ENCODE results near the gene ZNF483. TPM values are rescaled to one million over a fixed set of nuclear protein-coding genes. Genes with fewer than 3 reads are reported as not detected.
"Not testable (repeated sequence)": the region's sequence is repeated elsewhere in the genome, so short reads cannot be mapped to it uniquely, and the experiment has no call there.

ZNF483 gene
- total RNA-seq, 5 donors from 2014 or later (not counting 1 experiment from before 2014, with no cell fraction given), result 13.5 to 21.5 (median 16.5) TPM

DNA sequence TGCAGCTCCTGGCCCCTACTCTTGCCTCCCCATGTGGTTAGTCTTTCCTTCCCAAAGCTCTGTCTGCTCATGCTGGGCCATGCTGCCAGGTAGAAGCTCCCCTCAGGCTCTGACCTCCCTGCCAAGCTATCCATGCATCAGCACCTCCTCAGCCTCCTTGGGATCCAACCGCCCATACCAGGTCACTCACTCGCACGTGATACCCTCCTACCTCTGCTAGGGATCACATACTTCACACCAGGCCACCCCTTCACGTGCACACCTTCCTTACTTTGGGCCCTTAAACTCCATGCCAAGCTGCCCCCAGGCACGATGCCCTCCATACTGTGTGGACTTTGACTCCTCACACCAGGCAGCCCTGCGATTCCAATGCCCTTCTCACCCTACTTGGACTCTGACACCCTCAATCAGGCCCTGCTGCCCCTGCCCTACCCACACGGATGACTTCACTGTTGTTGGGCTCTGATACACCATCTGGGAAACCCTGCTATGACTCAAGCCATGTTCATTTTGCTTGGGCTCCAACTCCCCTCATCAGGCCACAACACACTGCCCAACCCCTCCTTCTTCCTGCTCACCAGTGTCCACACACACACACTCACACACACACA is 34.1 kb downstream of the ZNF483 start:
- POLR2A ChIA-PET, result no interaction called here
- no peak overlapping the region for H3K4me3 ChIP-seq (ENCODE audit: control insufficient read depth in 1 of 2, extremely low read depth in 1 of 2, low read length in 1 of 2)
- Mint-ChIP-seq H3K4me3 (no peak overlapping the region), H3K27ac (no peak overlapping the region), H3K27me3 (peaks cover 0 to 6% of the 10 kb centered on the region in 2 donors), H3K36me3 (peaks cover 55% of the 10 kb centered on the region), H3K4me1 (no peaks in the 10 kb centered on the region), H3K9me3 (peaks cover 24 to 45% (median 38%) of the 10 kb centered on the region in 3 donors)
- H3K27me3 ChIP-seq (replicated peaks in 1 of 2; ENCODE audit: control insufficient read depth in 2 of 2, extremely low read depth in 1 of 2, insufficient read depth in 2 of 2, low read length in 1 of 2), result no peaks in the 10 kb centered on the region
- no peaks in the 10 kb centered on the region for H3K9me3 ChIP-seq
- H3K27ac ChIP-seq (ENCODE audit: low read length), result no peak overlapping the region
- WGBS (ENCODE audit: insufficient coverage), result 74% methylated on average over 7 of the region's 7 CpGs
- DNase-seq, result no peak
- CTCF ChIA-PET, result no interaction called here
- H3K4me1 ChIP-seq (ENCODE audit: control insufficient read depth in 1 of 2, extremely low read depth in 1 of 2, insufficient read depth in 2 of 2, low read length in 2 of 2), result no peaks in the 10 kb centered on the region
- H3K36me3 ChIP-seq (ENCODE audit: control insufficient read depth in 2 of 2, extremely low read depth in 1 of 2, insufficient read depth in 1 of 2, low read length in 1 of 2), result no peaks in the 10 kb centered on the region
- no peak for ATAC-seq (replicated peaks in 1 of 4)

DNA sequence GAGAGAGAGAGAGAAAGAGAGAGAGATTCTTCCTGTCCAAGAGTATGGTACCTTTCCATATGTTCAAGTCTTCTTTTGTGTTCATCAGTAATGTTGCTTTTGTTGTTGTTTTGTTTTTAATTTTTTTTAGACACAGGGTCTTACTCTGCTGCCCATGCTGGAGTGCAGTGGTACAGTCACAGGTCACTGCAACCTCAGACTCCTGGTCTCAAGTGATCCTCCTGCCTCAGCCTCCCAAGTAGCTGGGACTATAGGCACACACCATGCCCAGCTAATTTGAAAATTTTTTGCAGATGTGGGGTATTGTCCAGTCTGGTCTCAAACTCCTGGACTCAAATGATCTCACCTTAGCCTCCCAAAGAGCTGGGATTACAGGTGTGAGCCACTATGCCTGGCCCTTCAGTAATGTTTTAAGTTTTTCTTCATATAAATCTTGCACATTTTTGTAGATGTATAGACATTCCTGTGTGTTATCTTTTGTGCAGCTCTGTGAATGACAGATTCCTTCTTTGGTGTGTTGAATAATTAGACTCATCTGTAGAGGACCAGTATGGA is 36.3 kb downstream of the ZNF483 start:
- H3K36me3 ChIP-seq (ENCODE audit: control insufficient read depth in 2 of 2, extremely low read depth in 1 of 2, insufficient read depth in 1 of 2, low read length in 1 of 2), result no peaks in the 10 kb centered on the region
- POLR2A ChIA-PET, result no interaction called here
- peaks cover 15 to 24% (median 22%) of the 10 kb centered on the region in 3 donors for H3K9me3 Mint-ChIP-seq

DNA sequence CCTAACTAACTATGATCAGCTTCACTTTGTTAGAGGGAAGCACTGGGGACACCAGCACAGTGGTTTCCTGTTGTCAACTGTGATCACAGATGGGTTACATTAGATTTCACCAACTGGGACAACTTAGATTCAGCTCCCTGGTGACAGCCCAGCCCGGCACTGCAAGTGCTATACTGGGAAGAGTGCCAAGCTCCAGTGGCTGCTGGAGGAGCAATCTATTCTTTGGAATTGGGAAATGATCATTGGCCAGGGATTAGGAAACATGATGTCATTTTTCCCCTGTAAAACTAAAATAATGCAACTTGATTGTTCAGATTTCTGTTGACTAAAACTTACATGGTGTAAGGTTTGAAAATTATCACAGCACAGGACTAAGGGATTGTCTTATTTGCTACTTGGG is 41.3 kb downstream of the ZNF483 start:
- peaks cover 37% of the 10 kb centered on the region for H3K36me3 Mint-ChIP-seq
- H3K9me3 Mint-ChIP-seq, result peaks cover 17 to 55% (median 35%) of the 10 kb centered on the region in 3 donors
- no peak overlapping the region for H3K27ac Mint-ChIP-seq
- Histone ChIP-seq H3K27ac (ENCODE audit: low read length) (no peak overlapping the region), H3K36me3 (ENCODE audit: control insufficient read depth in 2 of 2, extremely low read depth in 1 of 2, insufficient read depth in 1 of 2, low read length in 1 of 2) (no peaks in the 10 kb centered on the region), H3K4me3 (ENCODE audit: control insufficient read depth in 1 of 2, extremely low read depth in 1 of 2, low read length in 1 of 2) (no peak overlapping the region), H3K4me1 (ENCODE audit: control insufficient read depth in 1 of 2, extremely low read depth in 1 of 2, insufficient read depth in 2 of 2, low read length in 2 of 2) (no peaks in the 10 kb centered on the region), H3K27me3 (replicated peaks in 1 of 2; ENCODE audit: control insufficient read depth in 2 of 2, extremely low read depth in 1 of 2, insufficient read depth in 2 of 2, low read length in 1 of 2) (peaks cover 0 to 9% of the 10 kb centered on the region in 2 experiments), H3K9me3 (no peaks in the 10 kb centered on the region)
- ATAC-seq (replicated peaks in 1 of 4), result no peak
- H3K4me3 Mint-ChIP-seq, result no peak overlapping the region
- no peaks in the 10 kb centered on the region for H3K4me1 Mint-ChIP-seq
- H3K27me3 Mint-ChIP-seq, result peaks cover 9% of the 10 kb centered on the region in 2 donors
- WGBS (ENCODE audit: insufficient coverage), result 83% methylated on average over 1 of the region's 1 CpG
- ChIA-PET POLR2A (no interaction called here), CTCF (no interaction called here)
- DNase-seq, result no peak

More for the DNA sequence above, 36.3 kb downstream of the ZNF483 start:
- CTCF ChIA-PET, result no interaction called here
- Histone ChIP-seq H3K4me1 (ENCODE audit: control insufficient read depth in 1 of 2, extremely low read depth in 1 of 2, insufficient read depth in 2 of 2, low read length in 2 of 2) (no peaks in the 10 kb centered on the region), H3K27me3 (replicated peaks in 1 of 2; ENCODE audit: control insufficient read depth in 2 of 2, extremely low read depth in 1 of 2, insufficient read depth in 2 of 2, low read length in 1 of 2) (no peaks in the 10 kb centered on the region), H3K9me3 (no peaks in the 10 kb centered on the region), H3K4me3 (ENCODE audit: control insufficient read depth in 1 of 2, extremely low read depth in 1 of 2, low read length in 1 of 2) (no peak overlapping the region), H3K27ac (ENCODE audit: low read length) (no peak overlapping the region)
- DNase-seq, result no peak
- Mint-ChIP-seq H3K27me3 (peaks cover 0 to 6% of the 10 kb centered on the region in 2 donors), H3K36me3 (peaks cover 36% of the 10 kb centered on the region), H3K4me3 (no peak overlapping the region), H3K27ac (no peak overlapping the region), H3K4me1 (no peaks in the 10 kb centered on the region)
- no peak for ATAC-seq (replicated peaks in 1 of 4)

DNA sequence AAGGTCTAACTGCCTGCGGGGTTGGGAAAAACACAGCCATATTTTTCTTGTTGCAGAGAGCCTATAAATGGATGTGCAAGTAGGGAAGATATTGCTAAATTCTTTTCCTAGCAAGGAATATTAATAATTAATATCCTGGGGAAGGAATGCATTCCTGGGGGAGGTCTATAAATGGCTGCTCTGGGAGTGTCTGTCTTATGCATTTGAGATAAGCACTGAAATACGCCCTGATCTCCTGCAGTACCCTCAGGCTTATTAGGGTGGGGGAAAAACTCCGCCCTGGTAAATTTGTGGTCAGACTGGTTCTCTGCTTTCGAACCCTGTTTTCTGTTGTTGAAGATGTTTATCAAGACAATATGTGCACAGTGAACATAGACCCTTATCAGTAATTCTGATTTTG is 43.1 kb downstream of the ZNF483 start:
- H3K4me1 Mint-ChIP-seq; H3K4me3 ChIP-seq (ENCODE audit: control insufficient read depth in 1 of 2, extremely low read depth in 1 of 2, low read length in 1 of 2); H3K36me3 ChIP-seq (ENCODE audit: control insufficient read depth in 2 of 2, extremely low read depth in 1 of 2, insufficient read depth in 1 of 2, low read length in 1 of 2); H3K27ac Mint-ChIP-seq; ATAC-seq (replicated peaks in 1 of 4); H3K4me3 Mint-ChIP-seq; CTCF ChIA-PET; H3K27me3 ChIP-seq (replicated peaks in 1 of 2; ENCODE audit: control insufficient read depth in 2 of 2, extremely low read depth in 1 of 2, insufficient read depth in 2 of 2, low read length in 1 of 2); H3K27ac ChIP-seq (ENCODE audit: low read length); H3K9me3 ChIP-seq; DNase-seq; POLR2A ChIA-PET; H3K4me1 ChIP-seq (ENCODE audit: control insufficient read depth in 1 of 2, extremely low read depth in 1 of 2, insufficient read depth in 2 of 2, low read length in 2 of 2): not testable (repeated sequence)
- WGBS (ENCODE audit: insufficient coverage), result 100% methylated on average over 1 of the region's 4 CpGs
- Mint-ChIP-seq H3K27me3 (peaks cover 9 to 13% of the 10 kb centered on the region in 2 donors), H3K9me3 (peaks cover 17 to 45% (median 35%) of the 10 kb centered on the region in 3 donors), H3K36me3 (peaks cover 28% of the 10 kb centered on the region)

DNA sequence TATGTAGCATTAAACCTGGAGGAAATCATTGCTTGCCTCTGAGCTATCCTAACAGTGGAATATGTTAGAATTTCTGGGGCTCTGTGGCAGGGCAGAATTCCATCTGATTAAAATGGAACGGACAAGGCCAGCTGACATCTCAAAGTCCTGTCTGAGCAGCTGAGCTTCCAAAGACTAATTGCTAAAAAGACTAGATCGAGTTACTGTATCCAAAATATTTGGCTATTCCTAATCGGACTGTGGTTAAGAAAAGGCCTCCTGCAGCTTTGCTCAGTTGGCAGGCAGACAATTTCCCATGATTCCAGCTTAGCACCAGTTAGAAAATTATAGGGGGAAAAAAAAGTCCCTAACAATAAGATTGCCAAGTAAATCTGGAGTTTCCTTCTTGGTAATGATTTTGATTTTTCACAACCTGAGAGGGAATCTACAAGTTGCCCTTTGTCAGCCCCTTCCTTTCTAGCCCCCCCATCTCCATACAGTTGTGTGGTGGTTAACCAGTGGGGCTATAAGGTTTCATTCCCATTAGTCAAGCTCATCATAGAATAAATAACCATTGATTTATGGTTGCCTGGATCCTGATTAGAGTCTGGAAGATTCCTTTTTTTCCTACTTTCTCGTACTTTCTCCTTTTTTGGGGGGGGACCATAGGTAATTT is 48.1 kb downstream of the ZNF483 start:
- H3K9me3 Mint-ChIP-seq, result peaks cover 11 to 26% (median 19%) of the 10 kb centered on the region in 3 donors
- CTCF ChIA-PET, result no interaction called here

DNA sequence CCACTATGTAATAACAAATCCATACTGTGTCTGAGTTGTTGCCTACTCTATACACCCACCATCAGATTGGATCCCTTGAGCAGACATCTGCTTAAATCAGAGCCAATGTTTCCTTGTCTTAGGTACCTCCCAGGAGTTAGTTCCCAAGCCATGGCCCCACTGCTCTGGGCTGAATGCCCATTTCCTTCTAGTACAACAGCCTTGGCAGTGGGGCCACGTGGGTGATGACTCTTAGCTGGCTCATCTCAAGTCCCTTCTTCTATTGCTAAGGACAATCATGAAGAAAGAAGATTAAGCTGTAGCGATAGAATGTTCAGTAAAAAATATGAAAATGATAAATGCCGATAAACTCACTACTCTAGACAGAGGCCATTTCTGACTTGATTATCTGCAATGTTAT is 57.9 kb downstream of the ZNF483 start:
- no peaks in the 10 kb centered on the region for H3K4me1 Mint-ChIP-seq
- H3K9me3 Mint-ChIP-seq, result no peaks in the 10 kb centered on the region
- H3K4me3 Mint-ChIP-seq, result no peak overlapping the region
- H3K36me3 ChIP-seq (ENCODE audit: control insufficient read depth in 2 of 2, extremely low read depth in 1 of 2, insufficient read depth in 1 of 2, low read length in 1 of 2), result no peaks in the 10 kb centered on the region
- H3K27ac Mint-ChIP-seq, result no peak overlapping the region
- peaks cover 0 to 2% of the 10 kb centered on the region in 2 experiments for H3K27me3 ChIP-seq (replicated peaks in 1 of 2; ENCODE audit: control insufficient read depth in 2 of 2, extremely low read depth in 1 of 2, insufficient read depth in 2 of 2, low read length in 1 of 2)
- peaks cover 0 to 8% of the 10 kb centered on the region in 2 donors for H3K27me3 Mint-ChIP-seq
- H3K9me3 ChIP-seq, result no peaks in the 10 kb centered on the region
- no peaks in the 10 kb centered on the region for H3K4me1 ChIP-seq (ENCODE audit: control insufficient read depth in 1 of 2, extremely low read depth in 1 of 2, insufficient read depth in 2 of 2, low read length in 2 of 2)
- POLR2A ChIA-PET, result interaction anchor here in 1 of 2 donors (0.6 kb wide), 1 partner anchor 491 kb away, joined by 6 read pairs; no protein-coding TSS in a partner anchor
- no peak for ATAC-seq (replicated peaks in 1 of 4)
- no peak overlapping the region for H3K4me3 ChIP-seq (ENCODE audit: control insufficient read depth in 1 of 2, extremely low read depth in 1 of 2, low read length in 1 of 2)
- no CpG with 5 or more reads among the region's 3 CpGs for WGBS (ENCODE audit: insufficient coverage)
- H3K27ac ChIP-seq (ENCODE audit: low read length), result no peak overlapping the region
- CTCF ChIA-PET, result no interaction called here
- DNase-seq, result no peak
- no peaks in the 10 kb centered on the region for H3K36me3 Mint-ChIP-seq

More for the DNA sequence above, 48.1 kb downstream of the ZNF483 start:
- WGBS (ENCODE audit: insufficient coverage), result 100% methylated on average over 1 of the region's 4 CpGs
- ATAC-seq (replicated peaks in 1 of 4) (no peak), DNase-seq (no peak)
- no peaks in the 10 kb centered on the region for H3K9me3 ChIP-seq
- peaks cover 0 to 9% of the 10 kb centered on the region in 2 experiments for H3K27me3 ChIP-seq (replicated peaks in 1 of 2; ENCODE audit: control insufficient read depth in 2 of 2, extremely low read depth in 1 of 2, insufficient read depth in 2 of 2, low read length in 1 of 2)
- H3K4me3 Mint-ChIP-seq, result no peak overlapping the region
- H3K27me3 Mint-ChIP-seq, result peaks cover 11 to 17% of the 10 kb centered on the region in 2 donors
- no peak overlapping the region for H3K27ac Mint-ChIP-seq
- H3K36me3 ChIP-seq (ENCODE audit: control insufficient read depth in 2 of 2, extremely low read depth in 1 of 2, insufficient read depth in 1 of 2, low read length in 1 of 2), result no peaks in the 10 kb centered on the region
- H3K27ac ChIP-seq (ENCODE audit: low read length), result no peak overlapping the region
- no peak overlapping the region for H3K4me3 ChIP-seq (ENCODE audit: control insufficient read depth in 1 of 2, extremely low read depth in 1 of 2, low read length in 1 of 2)
- POLR2A ChIA-PET, result no interaction called here
- no peaks in the 10 kb centered on the region for H3K4me1 ChIP-seq (ENCODE audit: control insufficient read depth in 1 of 2, extremely low read depth in 1 of 2, insufficient read depth in 2 of 2, low read length in 2 of 2)
- no peaks in the 10 kb centered on the region for H3K4me1 Mint-ChIP-seq
- H3K36me3 Mint-ChIP-seq, result peaks cover 22% of the 10 kb centered on the region
